Neutrophil (primary cell): ENCODE results near the gene SLC18B1.

Experiments
- H3K27ac ChIP-seq: fragments of 200-600 bp; sonication (generic); 2 replicates; pipeline ENCODE4 v1.5.1; 2016; ENCODE audit warnings: mild to moderate bottlenecking, moderate library complexity
- H3K27me3 ChIP-seq: fragments of 200-600 bp; sonication (generic); 2 replicates; pipeline ENCODE4 v1.6.0; 2016; ENCODE audit warnings: mild to moderate bottlenecking
- H3K36me3 ChIP-seq: fragments of 200-600 bp; sonication (generic); 2 replicates; pipeline ENCODE4 v1.5.1; 2017
- H3K4me1 ChIP-seq, 2 experiments: fragments of 200-600 bp in 1 of 2; sonication (generic) in 1 of 2; 1 replicate in 1 of 2; 2 replicates in 1 of 2; pipeline versions ENCODE4 v1.5.1 to v1.6.1; 2013 to 2016; ENCODE audit warnings: low read depth in 1 of 2, low read length in 1 of 2, mild to moderate bottlenecking in 1 of 2, moderate library complexity in 1 of 2; ENCODE audit not compliant: control insufficient read depth in 1 of 2, insufficient read depth in 1 of 2
- H3K4me3 ChIP-seq, 2 experiments: fragments of 200-600 bp in 1 of 2; sonication (generic) in 1 of 2; 1 replicate in 1 of 2; 2 replicates in 1 of 2; pipeline ENCODE4 v1.5.1; 2013 to 2016; ENCODE audit warnings: low read depth in 1 of 2, low read length in 1 of 2, mild to moderate bottlenecking in 1 of 2, moderate library complexity in 1 of 2
- H3K9me3 ChIP-seq: fragments of 200-600 bp; sonication (generic); 2 replicates; pipeline ENCODE4 v1.5.1; 2016
- TF ChIP-seq, protein P1 (sequence below): fragments of 200-600 bp; sonication (generic); IDR thresholded peaks from 2 replicates; pipeline ENCODE4 v1.5.1; 2016; ENCODE audit warnings: antibody characterized with exemption

Gene SLC18B1

GRCh38 chr6:132795461-132795860, 3.0 kb downstream of the SLC18B1 start:
- no peaks in the 10 kb centered on the region for H3K36me3 ChIP-seq
- H3K27ac ChIP-seq, result no peak overlapping the region
- H3K4me1 ChIP-seq, result peaks cover 8 to 14% of the 10 kb centered on the region in 2 experiments
- peaks cover 24% of the 10 kb centered on the region for H3K27me3 ChIP-seq
- H3K4me3 ChIP-seq, result no peak overlapping the region
- TF ChIP-seq, protein P1, sequence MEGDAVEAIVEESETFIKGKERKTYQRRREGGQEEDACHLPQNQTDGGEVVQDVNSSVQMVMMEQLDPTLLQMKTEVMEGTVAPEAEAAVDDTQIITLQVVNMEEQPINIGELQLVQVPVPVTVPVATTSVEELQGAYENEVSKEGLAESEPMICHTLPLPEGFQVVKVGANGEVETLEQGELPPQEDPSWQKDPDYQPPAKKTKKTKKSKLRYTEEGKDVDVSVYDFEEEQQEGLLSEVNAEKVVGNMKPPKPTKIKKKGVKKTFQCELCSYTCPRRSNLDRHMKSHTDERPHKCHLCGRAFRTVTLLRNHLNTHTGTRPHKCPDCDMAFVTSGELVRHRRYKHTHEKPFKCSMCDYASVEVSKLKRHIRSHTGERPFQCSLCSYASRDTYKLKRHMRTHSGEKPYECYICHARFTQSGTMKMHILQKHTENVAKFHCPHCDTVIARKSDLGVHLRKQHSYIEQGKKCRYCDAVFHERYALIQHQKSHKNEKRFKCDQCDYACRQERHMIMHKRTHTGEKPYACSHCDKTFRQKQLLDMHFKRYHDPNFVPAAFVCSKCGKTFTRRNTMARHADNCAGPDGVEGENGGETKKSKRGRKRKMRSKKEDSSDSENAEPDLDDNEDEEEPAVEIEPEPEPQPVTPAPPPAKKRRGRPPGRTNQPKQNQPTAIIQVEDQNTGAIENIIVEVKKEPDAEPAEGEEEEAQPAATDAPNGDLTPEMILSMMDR, result no peak
- H3K9me3 ChIP-seq, result no peaks in the 10 kb centered on the region

- TF ChIP-seq, protein P1, result no peak
- Histone ChIP-seq H3K27me3 (peaks cover 15% of the 10 kb centered on the region), H3K27ac (no peak overlapping the region), H3K4me1 (peaks cover 0 to 4% of the 10 kb centered on the region in 2 experiments), H3K4me3 (no peak overlapping the region), H3K36me3 (no peaks in the 10 kb centered on the region), H3K9me3 (no peaks in the 10 kb centered on the region)
These were observed 5.9 kb downstream of the SLC18B1 start for GRCh38 chr6:132792510-132792909.

DNA sequence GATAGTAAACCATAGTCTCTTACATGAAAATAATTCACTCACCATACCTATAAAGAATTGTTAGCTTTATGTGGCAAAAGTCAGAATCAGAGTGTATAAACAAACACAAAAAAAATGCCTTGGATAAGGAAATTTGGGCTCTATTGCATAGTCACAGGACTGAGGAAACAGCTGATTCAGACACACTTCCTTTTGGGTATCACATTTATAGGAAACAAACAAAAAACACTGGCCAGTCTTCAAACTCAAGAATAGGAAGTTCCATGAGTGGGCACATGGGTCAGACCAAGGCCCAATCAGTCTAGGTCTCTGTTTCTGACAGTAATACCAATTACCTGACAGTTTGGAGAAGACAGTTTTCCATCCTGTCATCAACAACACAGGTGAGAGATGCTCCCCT, 8.0 kb downstream of the SLC18B1 start:
- no peaks in the 10 kb centered on the region for H3K36me3 ChIP-seq
- no peak overlapping the region for H3K27ac ChIP-seq
- peaks cover 0 to 4% of the 10 kb centered on the region in 2 experiments for H3K4me1 ChIP-seq
- no peak overlapping the region for H3K4me3 ChIP-seq
- H3K27me3 ChIP-seq, result peaks cover 4% of the 10 kb centered on the region
- TF ChIP-seq, protein P1, result no peak
- no peaks in the 10 kb centered on the region for H3K9me3 ChIP-seq

DNA sequence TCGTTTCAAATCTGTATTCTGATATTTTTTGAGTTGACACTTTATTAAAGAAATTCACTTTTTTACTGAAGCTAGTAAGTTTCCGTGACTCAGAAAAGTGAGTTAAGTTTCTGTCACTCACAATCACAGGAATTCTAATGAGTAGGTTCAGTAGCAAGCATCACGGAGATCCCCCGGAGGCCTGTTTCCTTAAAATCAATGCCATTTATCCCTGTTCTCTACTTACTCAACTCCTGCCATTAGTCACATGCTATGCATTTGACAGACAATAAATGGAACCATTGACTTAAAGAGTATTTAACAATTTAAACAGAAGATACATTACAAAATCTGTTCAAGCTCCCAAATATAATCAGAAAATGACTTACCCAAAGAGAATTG, 9.1 kb downstream of the SLC18B1 start:
- TF ChIP-seq, protein P1, result no peak
- Histone ChIP-seq H3K36me3 (no peaks in the 10 kb centered on the region), H3K4me3 (no peak overlapping the region), H3K27me3 (no peaks in the 10 kb centered on the region), H3K9me3 (no peaks in the 10 kb centered on the region), H3K27ac (no peak overlapping the region), H3K4me1 (peaks cover 0 to 4% of the 10 kb centered on the region in 2 experiments)

DNA sequence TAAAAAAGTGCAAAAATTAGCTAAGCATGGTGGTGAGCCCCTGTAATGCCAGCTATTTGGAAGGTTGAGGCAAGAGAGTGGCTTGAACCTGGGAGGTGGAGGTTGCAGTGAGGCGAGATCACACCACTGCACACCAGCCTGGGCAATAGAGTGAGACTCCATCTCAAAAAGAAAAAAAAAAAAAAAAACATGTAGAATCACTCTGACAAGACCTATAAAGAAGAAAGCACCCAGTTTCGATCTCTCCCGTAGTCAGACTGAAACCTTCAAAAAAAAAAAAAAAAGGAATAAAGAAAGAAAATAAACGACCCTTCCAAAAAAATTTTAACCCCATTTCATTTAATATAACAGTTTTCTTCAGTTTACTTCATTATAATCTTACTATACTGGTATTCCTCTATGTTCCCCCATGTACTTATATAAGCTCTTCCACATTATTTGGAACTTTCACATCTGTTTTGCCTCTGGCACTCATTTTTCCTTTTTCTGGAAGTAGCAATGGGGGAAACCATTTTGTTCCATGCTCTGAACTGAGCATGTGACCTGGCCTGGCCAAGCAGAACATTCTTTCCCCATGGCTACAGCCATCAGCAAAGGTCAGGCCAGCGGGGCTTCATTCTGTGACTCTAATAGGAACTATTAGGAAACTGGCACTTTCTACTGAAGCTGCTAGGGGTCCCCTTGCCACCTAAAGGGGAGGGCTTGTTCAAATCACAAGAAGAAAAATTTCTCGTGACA, 9.6 kb downstream of the SLC18B1 start:
- Histone ChIP-seq H3K36me3 (no peaks in the 10 kb centered on the region), H3K9me3 (no peaks in the 10 kb centered on the region), H3K27me3 (no peaks in the 10 kb centered on the region), H3K27ac (no peak overlapping the region), H3K4me1 (peaks cover 0 to 4% of the 10 kb centered on the region in 2 experiments), H3K4me3 (no peak overlapping the region)
- TF ChIP-seq, protein P1, result no peak
